NT2/D1 (cell line): ENCODE measurements around the gene NBPF26.
"Not testable (repeated sequence)": the region's sequence is repeated elsewhere in the genome, so short reads cannot be mapped to it uniquely, and the experiment has no call there.

Experiments
- YY1 ChIP-seq: IDR thresholded peaks from 2 replicates; pipeline ENCODE4 v1.6.1; 2011; ENCODE audit not compliant: insufficient read length, insufficient read depth
- ZNF274 ChIP-seq: IDR thresholded peaks from 2 replicates; pipeline ENCODE4 v1.6.1; 2011; ENCODE audit warnings: mild to moderate bottlenecking, low read depth, low read length

DNA sequence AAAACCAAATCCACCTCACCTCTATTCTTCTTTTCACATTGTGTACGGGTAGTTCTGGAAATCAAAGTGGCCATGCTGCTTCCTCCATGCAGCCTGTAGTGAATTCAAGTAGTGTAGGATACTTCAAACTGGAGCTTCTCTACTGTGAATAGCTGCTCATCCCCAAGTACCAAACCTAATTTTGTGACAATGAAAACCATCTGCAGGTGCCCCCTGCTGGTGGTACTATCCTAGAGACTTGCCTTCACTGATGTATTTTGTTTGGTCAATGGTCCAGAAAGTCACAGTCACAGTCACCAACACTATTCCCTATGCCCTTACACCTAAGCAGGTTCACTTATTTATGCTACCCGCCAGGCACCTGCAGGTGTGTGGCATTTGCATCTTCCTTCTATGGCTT is 39.3 kb upstream of the NBPF26 start:
- not testable (repeated sequence) for TF ChIP-seq ZNF274, YY1
